Stomach (tissue), 9 donors: ENCODE data around the gene SIRPB2. TPM values are rescaled to one million over a fixed set of nuclear protein-coding genes. Genes with fewer than 3 reads are reported as not detected.
A peak's percentile ranks its signal among the peaks of the same experiment; 100 is the strongest.

Experiments used
- DNase-seq, 2 donors: peaks; one replicate each; pipeline versions ENCODE4 v3.0.0 to v3.0.0-alpha.2; 2013 to 2019
- H3K27ac ChIP-seq, 5 donors: fragments of 200-600 bp in 4 of 5; sonication (generic) in 4 of 5; one replicate each; pipeline ENCODE4 v1.5.1; 2013 to 2019; ENCODE audit warnings: mild to moderate bottlenecking in 1 of 5, moderate library complexity in 1 of 5
- H3K27me3 ChIP-seq, 3 donors: fragments of 200-600 bp; sonication (generic); one replicate each; pipeline ENCODE4 v1.5.1; 2017 to 2019; ENCODE audit warnings: mixed run types in 1 of 3
- H3K36me3 ChIP-seq, 4 donors: fragments of 200-600 bp; sonication (generic); 1 replicate in 3 of 4; 2 replicates in 1 of 4; pipeline ENCODE4 v1.5.1; 2016 to 2019
- H3K4me1 ChIP-seq, 4 donors: fragments of 200-600 bp; sonication (generic); one replicate each; pipeline ENCODE4 v1.5.1; 2016 to 2019
- H3K4me3 ChIP-seq, 4 donors: fragments of 200-600 bp; sonication (generic) in 3 of 4; one replicate each; pipeline ENCODE4 v1.5.1; 2016 to 2019; ENCODE audit warnings: mild to moderate bottlenecking in 1 of 4
- H3K9me3 ChIP-seq, 4 donors: fragments of 200-600 bp; sonication (generic); one replicate each; pipeline ENCODE4 v1.5.1; 2016 to 2019
- EP300 ChIP-seq: sonication (generic); formaldehyde crosslinking; IDR thresholded peaks from one replicate; pipeline ENCODE4 v1.6.1; 2017; ENCODE audit warnings: antibody characterized with exemption
- POLR2A ChIP-seq, 4 donors: fragments of 450-650 bp; IDR thresholded peaks; one replicate each; pipeline ENCODE4 v1.6.1; 2016; ENCODE audit warnings: antibody characterized with exemption in 4 of 4, control low read depth in 2 of 4, mild to moderate bottlenecking in 1 of 4, moderate library complexity in 1 of 4
- POLR2AphosphoS5 ChIP-seq, 3 donors: sonication (generic); formaldehyde crosslinking; IDR thresholded peaks; one replicate each; pipeline ENCODE4 v1.6.1; 2016; ENCODE audit warnings: antibody characterized with exemption in 3 of 3
- WGBS, 5 donors: extraction: QIAGEN DNeasy Blood & Tissue Kit in 3 of 5; methylation state at CpG; one replicate each; pipeline versions ENCODE4 v1.1.5 to v1.1.7; 2013 to 2018; 5-methylcytosine and 5-hydroxymethylcytosine counted together
- intact Hi-C: fragments of 100-400 bp; cut with DNase I; formaldehyde crosslinking; loops from one replicate; pipeline ENCODE4 v1.15.1; 2023; ENCODE audit warnings: low total_unique reads
- polyA plus RNA-seq, 3 donors: library from polyadenylated mRNA; stranded (reverse); fragments of 200-250 nt; gene quantifications; one replicate each; pipeline ENCODE4 v1.2.3, GENCODE V29; 2013
- total RNA-seq, 5 donors: library from RNA; depleted of rRNA; stranded (reverse); fragments of >200 nt; gene quantifications; one replicate each; pipeline versions ENCODE4 v1.1.0 to v1.2.3, GENCODE V29; 2014 to 2016
- TF ChIP-seq, protein P1 (sequence below), 7 experiments: fragments of 450-650 bp in 4 of 7; fragments of 200-600 bp in 3 of 7; sonication (generic) in 3 of 7; IDR thresholded peaks; one replicate each; pipeline ENCODE4 v1.5.1; 2016 to 2019; ENCODE audit warnings: antibody characterized with exemption in 7 of 7, control low read depth in 2 of 7, mild to moderate bottlenecking in 1 of 7
- donor health status: healthy with polysubstance abuse.
- donor health status: Bipolar disorder and iron deficiency.
- donor health status: healthy.

Gene SIRPB2
- total and polyA plus RNA-seq, 8 donors, result 0.43 to 7.6 (median 2.4) TPM

DNA sequence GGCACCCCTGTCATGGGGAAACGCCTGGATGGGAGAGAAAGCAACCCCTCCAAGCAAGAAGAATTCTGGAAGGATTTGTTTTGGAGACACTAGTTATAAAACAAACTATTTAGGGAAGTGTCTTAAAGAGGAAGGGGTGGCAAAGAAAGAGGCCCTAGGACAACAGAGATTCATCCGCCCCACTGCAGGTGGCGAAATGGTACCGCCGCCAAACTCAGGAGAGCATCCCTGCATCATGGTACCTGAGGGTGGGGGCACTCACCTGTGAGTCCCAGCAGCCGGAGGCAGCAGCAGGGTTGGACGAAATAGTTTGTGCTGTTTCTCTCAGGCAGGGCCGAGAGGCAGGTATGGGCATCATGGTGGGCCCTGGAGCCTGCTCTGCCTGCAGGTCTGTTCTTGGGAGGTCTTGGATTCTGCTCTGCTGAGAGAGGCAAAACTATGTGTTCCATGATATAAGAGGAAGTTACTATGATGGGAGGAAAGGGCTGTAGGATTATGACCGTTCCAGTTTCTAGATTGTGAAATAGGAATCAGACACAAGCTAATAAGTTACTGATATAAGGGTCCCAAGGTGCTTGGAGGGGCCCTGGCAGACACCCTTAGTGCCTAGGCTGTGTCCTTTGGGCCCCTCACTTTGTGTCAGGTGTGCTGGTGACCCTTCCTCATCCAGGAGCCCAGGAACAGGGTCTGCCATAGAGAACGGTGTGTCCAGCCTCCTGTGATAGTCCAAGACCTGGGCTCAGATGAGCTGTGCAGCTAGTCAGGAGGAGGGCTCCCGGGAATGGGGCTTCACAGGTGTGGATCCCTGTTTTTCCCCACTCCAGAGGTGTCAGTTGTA is 45.9 kb upstream of the SIRPB2 start:
- WGBS, 5 donors, result 73 to 81% (median 73%) methylated on average over 10 to 11 of the region's 11 CpGs
- H3K4me3 ChIP-seq, result no peak overlapping the region
- no peak for DNase-seq
- no peaks in the 10 kb centered on the region for H3K4me1 ChIP-seq
- peak overlapping the region in 4 of 5 donors; percentile 29 to 82 (median 58) for H3K27ac ChIP-seq
- intact Hi-C loops, result no loop called here
- H3K27me3 ChIP-seq, result peaks cover 0 to 9% (median 0%) of the 10 kb centered on the region in 3 donors
- no peaks in the 10 kb centered on the region for H3K9me3 ChIP-seq
- no peaks in the 10 kb centered on the region for H3K36me3 ChIP-seq
- TF ChIP-seq, protein P1, sequence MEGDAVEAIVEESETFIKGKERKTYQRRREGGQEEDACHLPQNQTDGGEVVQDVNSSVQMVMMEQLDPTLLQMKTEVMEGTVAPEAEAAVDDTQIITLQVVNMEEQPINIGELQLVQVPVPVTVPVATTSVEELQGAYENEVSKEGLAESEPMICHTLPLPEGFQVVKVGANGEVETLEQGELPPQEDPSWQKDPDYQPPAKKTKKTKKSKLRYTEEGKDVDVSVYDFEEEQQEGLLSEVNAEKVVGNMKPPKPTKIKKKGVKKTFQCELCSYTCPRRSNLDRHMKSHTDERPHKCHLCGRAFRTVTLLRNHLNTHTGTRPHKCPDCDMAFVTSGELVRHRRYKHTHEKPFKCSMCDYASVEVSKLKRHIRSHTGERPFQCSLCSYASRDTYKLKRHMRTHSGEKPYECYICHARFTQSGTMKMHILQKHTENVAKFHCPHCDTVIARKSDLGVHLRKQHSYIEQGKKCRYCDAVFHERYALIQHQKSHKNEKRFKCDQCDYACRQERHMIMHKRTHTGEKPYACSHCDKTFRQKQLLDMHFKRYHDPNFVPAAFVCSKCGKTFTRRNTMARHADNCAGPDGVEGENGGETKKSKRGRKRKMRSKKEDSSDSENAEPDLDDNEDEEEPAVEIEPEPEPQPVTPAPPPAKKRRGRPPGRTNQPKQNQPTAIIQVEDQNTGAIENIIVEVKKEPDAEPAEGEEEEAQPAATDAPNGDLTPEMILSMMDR (IDR thresholded peaks at IDR 0.05), result no peak
- no peak for TF ChIP-seq POLR2AphosphoS5 (IDR thresholded peaks at IDR 0.05)
- no peak for TF ChIP-seq EP300
- no peak for TF ChIP-seq POLR2A (IDR thresholded peaks at IDR 0.05)

DNA sequence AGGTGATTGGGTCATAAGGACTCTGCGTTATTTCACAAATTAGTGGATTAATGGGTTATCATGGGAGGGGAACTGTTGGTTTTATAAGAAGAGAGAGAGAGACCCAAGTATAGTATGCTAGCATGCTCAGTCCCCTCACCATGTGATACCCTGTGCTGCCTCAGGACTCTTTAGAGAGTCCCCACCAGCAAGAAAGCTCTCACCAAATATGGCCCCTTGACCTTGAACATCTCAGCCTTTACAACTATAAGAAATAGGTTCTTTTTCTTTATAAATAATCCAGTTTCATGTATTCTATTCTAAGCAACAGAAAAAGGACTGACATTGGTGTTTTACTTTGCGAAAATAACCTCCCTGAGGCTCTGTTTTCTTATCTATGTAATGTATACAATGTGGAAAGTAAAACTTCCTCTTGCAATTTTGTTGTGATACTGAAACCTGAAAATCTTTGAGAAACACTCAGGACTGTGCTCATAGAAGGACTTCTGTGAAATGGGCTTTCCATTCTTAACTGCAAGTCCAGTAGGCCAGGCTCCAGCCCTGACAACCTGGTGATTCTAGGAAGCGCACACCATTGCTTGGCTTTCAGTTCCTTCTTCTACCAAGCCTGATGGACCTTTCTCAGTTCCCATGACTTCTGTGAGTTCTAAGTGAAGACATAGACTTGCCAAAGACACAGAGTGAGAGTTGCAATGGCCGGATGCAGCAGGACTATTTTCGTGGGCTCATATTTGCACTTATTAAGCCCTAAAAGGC is 44.4 kb upstream of the SIRPB2 start:
- Histone ChIP-seq H3K36me3 (no peaks in the 10 kb centered on the region), H3K27ac (peak overlapping the region in 2 of 5 donors; percentile 81 to 82), H3K4me3 (no peak overlapping the region), H3K9me3 (no peaks in the 10 kb centered on the region), H3K4me1 (no peaks in the 10 kb centered on the region), H3K27me3 (peaks cover 0 to 9% (median 0%) of the 10 kb centered on the region in 3 donors)
- TF ChIP-seq EP300, result no peak
- TF ChIP-seq POLR2AphosphoS5 (IDR thresholded peaks at IDR 0.05), result no peak
- TF ChIP-seq, protein P1 (IDR thresholded peaks at IDR 0.05), result no peak
- no peak for TF ChIP-seq POLR2A (IDR thresholded peaks at IDR 0.05)
- intact Hi-C loops, result no loop called here
- 73 to 82% (median 75%) methylated on average over 5 of the region's 5 CpGs for WGBS, 5 donors
- DNase-seq, result peak in 1 of 2 donors; percentile 22

GRCh38 chr20:1534526-1534925 is 43.3 kb upstream of the SIRPB2 start:
- DNase-seq, result no peak
- no peak overlapping the region for H3K4me3 ChIP-seq
- no peak overlapping the region for H3K27ac ChIP-seq
- intact Hi-C loops, result no loop called here
- WGBS, 5 donors, result 60 to 72% (median 65%) methylated on average over 5 of the region's 5 CpGs
- TF ChIP-seq POLR2AphosphoS5 (IDR thresholded peaks at IDR 0.05), result no peak
- H3K27me3 ChIP-seq, result peaks cover 0 to 9% (median 0%) of the 10 kb centered on the region in 3 donors
- H3K4me1 ChIP-seq, result no peaks in the 10 kb centered on the region
- H3K36me3 ChIP-seq, result no peaks in the 10 kb centered on the region
- no peaks in the 10 kb centered on the region for H3K9me3 ChIP-seq

GRCh38 chr20:1533059-1533458 is 41.8 kb upstream of the SIRPB2 start:
- H3K27ac ChIP-seq, result no peak overlapping the region
- intact Hi-C loops, result no loop called here
- H3K9me3 ChIP-seq, result no peaks in the 10 kb centered on the region
- DNase-seq, result no peak
- 59 to 77% (median 66%) methylated on average over 4 of the region's 4 CpGs for WGBS, 5 donors
- H3K36me3 ChIP-seq, result no peaks in the 10 kb centered on the region
- H3K27me3 ChIP-seq, result peaks cover 0 to 9% (median 0%) of the 10 kb centered on the region in 3 donors
- no peaks in the 10 kb centered on the region for H3K4me1 ChIP-seq
- H3K4me3 ChIP-seq, result no peak overlapping the region
- TF ChIP-seq EP300, result no peak
- no peak for TF ChIP-seq POLR2A (IDR thresholded peaks at IDR 0.05)
- TF ChIP-seq POLR2AphosphoS5 (IDR thresholded peaks at IDR 0.05), result no peak
- TF ChIP-seq, protein P1 (IDR thresholded peaks at IDR 0.05), result no peak
